Activated CD8-positive, alpha-beta memory T cell treated with anti-CD3 and anti-CD28 coated beads for 1 hour (primary cell): Measurements from ENCODE around the gene DMXL2.
"Not testable (repeated sequence)": the region's sequence is repeated elsewhere in the genome, so short reads cannot be mapped to it uniquely, and the experiment has no call there.

Experiments
- DNase-seq, 2 donors: peaks; one replicate each; pipeline ENCODE4 v3.0.0-alpha.2; 2020; ENCODE audit warnings: low read depth in 1 of 2; ENCODE audit errors: extremely low read depth in 1 of 2

Gene DMXL2

GRCh38 chr15:51623386-51623938, 891 bp upstream of the DMXL2 start:
- DNase-seq, result no peak

GRCh38 chr15:51621936-51622603, 501 bp downstream of the DMXL2 start:
- peak in 1 of 2 donors; percentile 3 for DNase-seq

GRCh38 chr15:51621155-51621765, 1.3 kb downstream of the DMXL2 start:
- DNase-seq, result no peak

- no peak for DNase-seq
Measured at GRCh38 chr15:51620641-51621040, 1.9 kb downstream of the DMXL2 start.

- DNase-seq, result no peak
Measured at GRCh38 chr15:51620122-51620521, 2.4 kb downstream of the DMXL2 start.

GRCh38 chr15:51619331-51620035, 3.1 kb downstream of the DMXL2 start:
- no peak for DNase-seq

GRCh38 chr15:51617886-51618285, 4.7 kb downstream of the DMXL2 start:
- no peak for DNase-seq

GRCh38 chr15:51613951-51614350, 8.6 kb downstream of the DMXL2 start:
- no peak for DNase-seq

GRCh38 chr15:51612669-51613068, 9.9 kb downstream of the DMXL2 start:
- not testable (repeated sequence) for DNase-seq

GRCh38 chr15:51603462-51603948, 19.1 kb downstream of the DMXL2 start:
- DNase-seq, result not testable (repeated sequence)

- no peak for DNase-seq
Measured at GRCh38 chr15:51603002-51603401, 19.6 kb downstream of the DMXL2 start.

GRCh38 chr15:51602484-51602883, 20.1 kb downstream of the DMXL2 start:
- no peak for DNase-seq

GRCh38 chr15:51601801-51602200, 20.8 kb downstream of the DMXL2 start:
- DNase-seq, result no peak

- DNase-seq, result no peak
Measured at GRCh38 chr15:51600114-51600513, 22.5 kb downstream of the DMXL2 start.

GRCh38 chr15:51589881-51590568, 32.5 kb downstream of the DMXL2 start:
- DNase-seq, result no peak

GRCh38 chr15:51588966-51589365, 33.6 kb downstream of the DMXL2 start:
- no peak for DNase-seq

GRCh38 chr15:51585986-51586385, 36.6 kb downstream of the DMXL2 start:
- no peak for DNase-seq

- DNase-seq, result no peak
Measured at GRCh38 chr15:51580982-51581381, 41.6 kb downstream of the DMXL2 start.

GRCh38 chr15:51580385-51580784, 42.2 kb downstream of the DMXL2 start:
- no peak for DNase-seq

GRCh38 chr15:51579012-51579411, 43.6 kb downstream of the DMXL2 start:
- no peak for DNase-seq
